Large intestine (tissue), 3 donors: ENCODE measurements around the gene TNS1. TPM values are rescaled to one million over a fixed set of nuclear protein-coding genes. Genes with fewer than 3 reads are reported as not detected.

Experiments
- DNase-seq, 2 donors: peaks; one replicate each; pipeline versions ENCODE4 v3.0.0 to v3.0.0-alpha.2; 2013
- H3K27ac ChIP-seq: one replicate; pipeline ENCODE4 v1.5.1; 2013; ENCODE audit warnings: low read length
- H3K27me3 ChIP-seq: 2 replicates; pipeline ENCODE4 v1.6.1; 2013; ENCODE audit warnings: low read length; ENCODE audit not compliant: control insufficient read depth, insufficient read depth
- H3K36me3 ChIP-seq: 2 replicates; pipeline ENCODE4 v1.6.1; 2013; ENCODE audit warnings: low read length; ENCODE audit not compliant: control insufficient read depth, insufficient read depth
- H3K4me1 ChIP-seq: one replicate; pipeline ENCODE4 v1.6.1; 2013; ENCODE audit warnings: low read length; ENCODE audit not compliant: control insufficient read depth, insufficient read depth
- H3K4me3 ChIP-seq: one replicate; pipeline ENCODE4 v1.5.1; 2013; ENCODE audit warnings: low read length
- H3K9me3 ChIP-seq: one replicate; pipeline ENCODE4 v1.6.1; 2013; ENCODE audit warnings: mild to moderate bottlenecking, low read depth, low read length, moderate library complexity; ENCODE audit not compliant: control insufficient read depth
- WGBS: methylation state at CpG from one replicate; pipeline ENCODE4 v1.1.5; 2013; ENCODE audit warnings: low lambda C conversion rate; ENCODE audit not compliant: insufficient coverage; 5-methylcytosine and 5-hydroxymethylcytosine counted together
- polyA plus RNA-seq: library from polyadenylated mRNA; unstranded; fragments of 120-200 nt; gene quantifications from one replicate; pipeline ENCODE4 v1.2.1, GENCODE V29; 2013

The TNS1 gene
- polyA plus RNA-seq, 1 donor: 26.8 TPM

DNA sequence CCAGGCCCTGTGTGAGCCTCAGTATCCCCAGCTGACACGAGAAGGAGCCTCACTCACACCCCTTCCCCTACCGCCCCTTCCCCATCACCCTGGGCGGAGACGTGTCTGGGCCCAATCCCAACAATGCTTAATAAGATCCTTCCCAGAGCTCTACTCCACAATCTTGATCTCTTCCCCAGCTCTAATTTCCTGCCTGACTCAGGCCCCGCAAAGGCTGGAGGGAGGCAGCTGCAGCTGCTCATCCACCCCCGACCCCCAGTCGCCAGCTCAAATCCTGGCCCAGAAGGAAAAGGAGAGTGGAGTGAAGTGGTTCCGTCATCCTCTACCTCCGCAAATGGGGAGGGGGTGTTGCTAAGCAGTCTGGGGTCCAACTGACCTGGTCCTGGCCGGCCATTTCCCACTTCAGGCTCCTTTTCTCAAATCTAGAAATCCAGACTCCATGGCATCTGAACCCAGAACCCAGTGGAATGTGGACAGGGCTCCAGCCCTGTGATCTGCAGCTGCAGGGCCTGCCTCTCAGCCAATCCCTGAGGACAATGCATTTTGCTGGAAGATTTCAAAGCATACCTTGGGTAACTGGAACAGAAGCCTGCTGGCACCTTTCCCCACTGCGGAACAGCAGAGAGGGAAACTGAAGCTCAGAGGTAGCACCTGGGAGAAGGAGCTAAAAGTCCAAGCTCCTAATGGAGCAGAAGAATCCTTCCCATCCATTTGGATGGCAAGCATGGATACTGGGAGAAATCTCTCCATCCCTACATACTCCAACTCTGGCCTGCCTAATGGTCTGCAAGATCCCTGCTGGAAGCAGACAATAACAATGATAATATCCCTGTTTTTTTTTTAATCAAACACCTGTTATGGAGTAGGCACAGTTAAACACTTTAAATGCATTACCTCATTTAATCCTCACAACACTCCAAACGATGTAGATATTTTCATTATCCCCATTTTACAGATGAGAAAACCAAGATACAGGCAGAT is 5.6 kb upstream of the TNS1 start:
- H3K27ac ChIP-seq: no peak overlapping the region
- H3K9me3 ChIP-seq: no peaks in the 10 kb centered on the region
- no peak overlapping the region for H3K4me3 ChIP-seq
- H3K4me1 ChIP-seq: peaks cover 11% of the 10 kb centered on the region
- no peak for DNase-seq
- WGBS: no CpG with 5 or more reads among the region's 12 CpGs
- no peaks in the 10 kb centered on the region for H3K36me3 ChIP-seq
- H3K27me3 ChIP-seq: peaks cover 45% of the 10 kb centered on the region

DNA sequence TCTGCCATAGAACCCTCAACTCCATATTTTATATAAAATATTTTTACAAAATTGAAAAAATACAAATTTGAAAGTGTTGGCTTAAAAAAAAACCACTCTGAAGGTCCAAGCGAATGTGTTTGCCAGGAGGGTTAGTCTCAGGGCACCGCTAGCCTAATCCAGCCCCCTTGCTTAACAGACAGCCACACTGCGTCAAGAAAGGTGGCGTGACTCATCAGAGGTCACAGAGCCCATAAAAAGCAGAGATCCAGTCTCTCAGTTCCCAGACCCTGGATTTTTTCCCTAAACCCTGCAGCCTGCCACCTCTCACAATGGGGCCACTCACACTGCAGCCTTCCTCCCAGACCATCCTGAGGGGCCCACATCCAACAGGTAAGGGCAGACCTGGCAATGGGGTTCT is 3.9 kb upstream of the TNS1 start:
- no peak overlapping the region for H3K4me3 ChIP-seq
- peaks cover 11% of the 10 kb centered on the region for H3K4me1 ChIP-seq
- WGBS: no CpG with 5 or more reads among the region's 4 CpGs
- H3K36me3 ChIP-seq: no peaks in the 10 kb centered on the region
- DNase-seq: no peak
- no peaks in the 10 kb centered on the region for H3K9me3 ChIP-seq
- H3K27me3 ChIP-seq: peaks cover 49% of the 10 kb centered on the region
- H3K27ac ChIP-seq: no peak overlapping the region

DNA sequence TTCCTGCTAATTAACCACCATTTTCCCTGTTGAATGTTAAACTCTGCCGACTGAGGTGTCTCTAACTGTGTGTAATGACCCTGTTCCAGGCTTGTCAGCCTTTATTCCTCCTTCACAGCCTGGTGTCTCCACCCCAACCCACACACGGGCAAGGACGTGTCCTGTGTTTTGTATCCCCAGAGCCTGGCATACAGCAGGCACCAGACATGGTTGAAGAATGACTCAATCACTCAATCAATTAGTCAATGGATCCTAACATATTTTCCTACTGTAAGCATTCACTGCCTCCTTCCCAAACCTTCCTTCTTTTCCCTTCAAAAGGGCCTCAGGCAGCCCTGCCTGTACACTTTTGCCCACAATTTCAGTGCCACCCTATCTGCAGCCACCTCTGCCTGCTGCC is 2.7 kb upstream of the TNS1 start:
- Histone ChIP-seq H3K9me3 (no peaks in the 10 kb centered on the region), H3K27me3 (peaks cover 39% of the 10 kb centered on the region), H3K4me3 (no peak overlapping the region), H3K27ac (no peak overlapping the region), H3K36me3 (no peaks in the 10 kb centered on the region), H3K4me1 (peaks cover 4% of the 10 kb centered on the region)
- no peak for DNase-seq
- no CpG with 5 or more reads among the region's 3 CpGs for WGBS

DNA sequence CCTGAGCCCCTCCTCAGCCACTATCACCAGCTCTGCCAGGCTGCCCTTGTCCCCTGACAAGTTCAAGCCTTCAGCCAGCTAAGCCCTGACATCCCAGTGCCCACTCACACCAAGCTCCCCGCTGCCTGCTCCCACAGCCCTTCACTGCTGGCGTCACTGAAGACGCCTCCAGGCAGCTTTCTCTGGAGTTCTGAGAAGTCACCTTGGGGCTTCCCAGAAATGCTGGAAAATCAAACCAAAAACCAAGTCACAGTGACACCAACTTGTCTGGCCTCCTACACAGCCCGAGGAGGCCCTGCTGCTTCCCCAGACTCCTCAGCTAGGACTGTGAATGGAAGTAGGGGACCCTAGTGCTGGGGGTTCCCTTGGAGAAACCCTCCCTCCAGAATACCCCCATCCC is 2.2 kb upstream of the TNS1 start:
- Histone ChIP-seq H3K27me3 (peaks cover 36% of the 10 kb centered on the region), H3K9me3 (no peaks in the 10 kb centered on the region), H3K4me3 (no peak overlapping the region), H3K4me1 (peaks cover 4% of the 10 kb centered on the region), H3K36me3 (no peaks in the 10 kb centered on the region), H3K27ac (no peak overlapping the region)
- no CpG with 5 or more reads among the region's 4 CpGs for WGBS
- DNase-seq: no peak

DNA sequence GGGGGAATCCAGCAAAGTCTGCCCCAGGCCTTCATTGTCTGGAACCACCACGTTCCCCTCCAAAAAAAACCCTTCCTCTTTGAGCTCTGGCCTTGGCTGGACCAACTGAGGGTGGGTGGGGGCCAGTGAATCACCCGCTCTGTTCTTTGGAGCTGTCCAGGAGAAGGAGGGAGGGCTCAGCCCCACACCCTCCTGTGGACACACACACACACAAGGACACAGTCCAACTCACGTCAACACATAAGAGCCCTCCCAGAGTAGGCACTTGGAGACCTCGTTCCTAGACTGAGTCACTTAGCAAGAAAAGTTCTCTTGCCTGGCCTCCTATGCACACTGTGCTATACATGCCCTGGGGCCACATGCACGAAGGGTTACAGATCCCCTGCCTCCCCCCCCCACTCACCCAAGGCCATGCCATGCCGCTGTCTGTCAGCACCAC is 1.2 kb upstream of the TNS1 start:
- no peaks in the 10 kb centered on the region for H3K4me1 ChIP-seq
- WGBS: no CpG with 5 or more reads among the region's 6 CpGs
- H3K27me3 ChIP-seq: peaks cover 25% of the 10 kb centered on the region
- H3K9me3 ChIP-seq: no peaks in the 10 kb centered on the region
- H3K36me3 ChIP-seq: no peaks in the 10 kb centered on the region
- no peak overlapping the region for H3K4me3 ChIP-seq
- DNase-seq: peak in 1 of 2 donors; percentile 24
- H3K27ac ChIP-seq: no peak overlapping the region

DNA sequence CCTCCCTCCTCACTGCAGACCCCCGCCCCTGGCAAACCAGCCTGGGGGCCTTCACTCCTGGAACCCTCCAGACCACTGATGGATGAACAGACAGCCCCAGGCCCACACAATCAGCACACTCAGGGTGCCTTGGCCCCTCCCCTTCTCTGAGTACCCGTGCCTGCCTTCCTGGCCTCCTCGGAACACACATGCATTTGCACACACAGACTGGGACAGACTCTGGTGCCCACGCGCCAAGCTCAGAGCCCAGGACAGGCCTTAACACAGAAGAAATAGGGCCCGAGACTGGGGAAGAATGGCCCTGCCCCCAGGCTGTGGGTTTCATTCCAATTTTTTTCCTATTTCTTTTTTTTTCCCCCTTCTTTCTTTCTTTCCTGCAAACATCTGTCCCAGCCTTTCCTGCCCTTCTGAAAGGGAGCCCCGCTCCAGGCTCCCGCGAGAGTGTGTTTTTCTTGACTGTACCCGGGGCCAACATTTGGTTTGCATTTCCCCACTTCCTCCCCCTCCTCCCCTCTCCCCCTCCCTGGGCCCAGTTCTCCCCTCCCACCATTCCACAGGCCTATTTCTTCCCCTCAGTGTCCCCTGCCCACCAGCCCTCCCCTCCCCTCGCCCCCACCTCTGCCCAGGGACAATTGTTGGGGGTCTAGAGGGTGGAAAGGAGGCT is 618 bp upstream of the TNS1 start:
- H3K27me3 ChIP-seq: peaks cover 20% of the 10 kb centered on the region
- no peak for DNase-seq
- no peak overlapping the region for H3K27ac ChIP-seq
- H3K4me1 ChIP-seq: no peaks in the 10 kb centered on the region
- no peak overlapping the region for H3K4me3 ChIP-seq
- H3K9me3 ChIP-seq: no peaks in the 10 kb centered on the region
- no peaks in the 10 kb centered on the region for H3K36me3 ChIP-seq
- no CpG with 5 or more reads among the region's 11 CpGs for WGBS

DNA sequence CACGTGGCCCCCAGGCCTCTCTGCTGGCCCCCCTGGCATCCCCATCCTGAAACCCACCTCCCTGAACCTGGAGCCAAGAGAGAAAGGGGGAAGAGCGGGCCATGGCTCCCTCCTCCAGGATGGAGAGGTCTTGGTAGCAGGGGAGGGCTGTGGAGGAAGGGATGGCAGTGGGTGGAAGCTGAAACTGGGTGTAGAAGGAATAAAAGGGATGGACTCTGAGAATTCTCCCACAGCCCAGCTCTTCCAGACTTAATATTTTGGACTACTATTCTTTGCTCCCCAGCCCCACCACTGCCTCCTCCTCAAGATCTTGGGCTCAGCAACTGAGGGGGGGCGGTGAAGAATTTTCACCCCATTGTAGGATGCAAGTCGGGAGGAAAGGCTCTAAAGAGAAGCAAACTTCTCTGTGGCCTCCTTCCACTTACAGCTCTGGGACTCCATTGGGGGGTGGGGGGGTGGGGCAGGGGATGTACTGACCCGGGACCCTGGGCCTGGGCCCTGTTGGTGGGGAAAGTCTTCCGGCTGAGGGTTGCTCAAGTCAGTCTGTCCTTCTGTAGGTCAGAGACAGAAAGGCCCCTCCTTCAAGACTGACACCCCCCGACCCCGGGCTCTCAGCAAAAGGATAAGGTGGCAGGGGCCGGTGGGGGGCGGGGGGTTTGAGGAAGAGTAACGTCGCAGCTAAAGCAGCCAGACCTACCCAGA is 501 bp downstream of the TNS1 start:
- no CpG with 5 or more reads among the region's 12 CpGs for WGBS
- Histone ChIP-seq H3K9me3 (no peaks in the 10 kb centered on the region), H3K36me3 (no peaks in the 10 kb centered on the region), H3K4me1 (no peaks in the 10 kb centered on the region), H3K4me3 (peak overlapping the region; percentile 9), H3K27ac (no peak overlapping the region), H3K27me3 (peaks cover 16% of the 10 kb centered on the region)
- DNase-seq: no peak

DNA sequence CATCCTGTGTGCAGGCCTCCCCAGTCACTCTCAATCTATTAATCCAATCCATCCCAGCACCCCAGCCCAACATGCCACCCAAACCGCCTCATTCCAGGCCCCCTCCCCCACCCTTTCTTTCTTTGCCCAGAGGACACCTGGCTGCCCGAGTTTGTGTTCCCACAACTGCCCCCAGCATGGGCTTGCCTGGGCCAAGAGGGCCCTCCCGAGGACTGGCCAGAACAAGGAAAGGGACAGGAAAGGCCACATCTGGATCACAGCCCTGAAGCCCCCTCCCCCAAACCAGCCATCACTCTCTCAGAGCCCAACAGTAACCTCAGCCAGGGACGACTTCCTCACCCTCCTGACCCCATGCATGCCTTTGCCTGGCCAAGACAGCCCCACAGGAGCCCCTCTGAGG is 1.2 kb downstream of the TNS1 start:
- no CpG with 5 or more reads among the region's 4 CpGs for WGBS
- Histone ChIP-seq H3K27ac (no peak overlapping the region), H3K27me3 (peaks cover 15% of the 10 kb centered on the region), H3K36me3 (no peaks in the 10 kb centered on the region), H3K4me3 (no peak overlapping the region), H3K4me1 (no peaks in the 10 kb centered on the region), H3K9me3 (no peaks in the 10 kb centered on the region)
- DNase-seq: no peak

DNA sequence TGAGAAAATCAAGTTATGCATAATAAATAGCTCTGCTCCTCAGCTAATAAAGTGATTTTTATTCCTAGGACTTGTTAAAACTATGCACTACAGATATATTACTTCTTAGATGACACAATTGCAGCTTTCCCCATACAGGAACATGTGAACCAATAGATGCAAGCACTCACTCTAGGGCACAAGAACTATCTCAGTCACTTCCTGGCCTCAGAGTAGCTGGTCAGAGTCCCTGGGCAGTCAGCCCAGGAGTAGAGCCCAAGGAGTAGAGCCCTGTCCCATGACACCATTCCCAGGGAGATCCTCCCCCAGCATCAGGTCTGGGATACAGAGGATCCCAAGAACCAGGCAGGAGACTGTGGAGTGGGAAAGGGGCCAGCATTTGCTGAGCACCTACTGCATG is 2.7 kb downstream of the TNS1 start:
- peaks cover 15% of the 10 kb centered on the region for H3K27me3 ChIP-seq
- peaks cover 6% of the 10 kb centered on the region for H3K4me1 ChIP-seq
- no peak overlapping the region for H3K4me3 ChIP-seq
- no peaks in the 10 kb centered on the region for H3K9me3 ChIP-seq
- H3K27ac ChIP-seq: no peak overlapping the region
- H3K36me3 ChIP-seq: no peaks in the 10 kb centered on the region
- no peak for DNase-seq

DNA sequence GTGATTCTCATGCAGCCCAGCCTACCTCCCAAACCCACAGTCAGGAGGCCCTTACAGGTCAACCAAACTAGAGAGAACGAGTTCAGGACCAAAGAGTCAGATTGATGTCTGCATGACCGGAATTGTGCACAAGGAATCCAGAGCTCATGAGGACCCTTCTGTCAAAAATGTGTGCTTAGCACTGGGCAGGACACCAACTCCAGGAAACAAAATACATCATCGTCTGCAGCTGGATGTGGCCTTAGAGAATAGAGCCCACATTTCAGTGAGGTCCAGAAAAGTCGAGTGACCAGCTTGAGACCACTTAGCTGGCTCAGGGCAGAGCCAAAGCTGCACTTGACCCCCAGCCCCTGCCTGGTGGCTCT is 3.2 kb downstream of the TNS1 start:
- no peak overlapping the region for H3K27ac ChIP-seq

More for the DNA sequence above, 3.2 kb downstream of the TNS1 start:
- H3K36me3 ChIP-seq: no peaks in the 10 kb centered on the region
- WGBS: no CpG with 5 or more reads among the region's 4 CpGs
- no peak for DNase-seq
- peaks cover 6% of the 10 kb centered on the region for H3K4me1 ChIP-seq
- peaks cover 14% of the 10 kb centered on the region for H3K27me3 ChIP-seq
- H3K4me3 ChIP-seq: no peak overlapping the region
- H3K9me3 ChIP-seq: no peaks in the 10 kb centered on the region
